CD14-positive monocyte (primary cell): Measurements from ENCODE around the gene ZGLP1. TPM values are rescaled to one million over a fixed set of nuclear protein-coding genes. Genes with fewer than 3 reads are reported as not detected.

Experiments used
- DNase-seq, 3 donors: peaks; one replicate each; pipeline ENCODE4 v3.0.0-alpha.2; 2011 to 2022
- H2AFZ ChIP-seq: 2 replicates; pipeline ENCODE4 v1.6.0; 2012; ENCODE audit warnings: mild to moderate bottlenecking, low read depth, low read length, inconsistent platforms; ENCODE audit not compliant: insufficient read depth, poor library complexity, severe bottlenecking
- H3K27ac ChIP-seq, 2 donors: 1 replicate in 1 of 2; 2 replicates in 1 of 2; pipeline ENCODE4 v1.5.1; 2012 to 2013; ENCODE audit warnings: low read length in 2 of 2, control low read depth in 1 of 2, inconsistent platforms in 1 of 2, low read depth in 1 of 2, mild to moderate bottlenecking in 1 of 2
- H3K27me3 ChIP-seq, 2 donors: one replicate each; pipeline versions ENCODE4 v1.6.0 to v1.6.1; 2011 to 2013; ENCODE audit warnings: low read length in 2 of 2; ENCODE audit not compliant: control insufficient read depth in 2 of 2, insufficient read depth in 2 of 2
- H3K36me3 ChIP-seq, 2 donors: replicated peaks in 1 of 2; 1 replicate in 1 of 2; 2 replicates in 1 of 2; pipeline versions ENCODE4 v1.5.1 to v1.6.1; 2012 to 2013; ENCODE audit warnings: low read length in 2 of 2, control low read depth in 1 of 2, inconsistent platforms in 1 of 2, mild to moderate bottlenecking in 1 of 2; ENCODE audit not compliant: insufficient read depth in 2 of 2, control insufficient read depth in 1 of 2
- H3K4me1 ChIP-seq, 2 donors: 1 replicate in 1 of 2; 2 replicates in 1 of 2; pipeline versions ENCODE4 v1.5.1 to v1.6.1; 2012 to 2013; ENCODE audit warnings: low read length in 2 of 2, control low read depth in 1 of 2, inconsistent platforms in 1 of 2, mild to moderate bottlenecking in 1 of 2, moderate library complexity in 1 of 2; ENCODE audit not compliant: insufficient read depth in 2 of 2, control insufficient read depth in 1 of 2
- H3K4me2 ChIP-seq: replicated peaks from 2 replicates; pipeline ENCODE3; 2012; ENCODE audit warnings: low read length, moderate library complexity, mild to moderate bottlenecking; ENCODE audit not compliant: poor library complexity, severe bottlenecking; ENCODE audit errors: extremely low read depth
- H3K4me3 ChIP-seq, 3 experiments: fragments of 200-600 bp in 1 of 3; sonication (generic) in 1 of 3; replicated peaks in 1 of 3; 1 replicate in 2 of 3; 2 replicates in 1 of 3; pipeline ENCODE4 v1.5.1; 2011 to 2013; ENCODE audit warnings: low read length in 3 of 3, mild to moderate bottlenecking in 3 of 3, control low read depth in 2 of 3, low read depth in 2 of 3, inconsistent platforms in 1 of 3, moderate library complexity in 1 of 3
- H3K79me2 ChIP-seq: 2 replicates; pipeline ENCODE4 v1.6.0; 2012; ENCODE audit warnings: mild to moderate bottlenecking, control low read depth, inconsistent platforms, low read length, moderate library complexity; ENCODE audit not compliant: insufficient read depth
- H3K9ac ChIP-seq: 2 replicates; pipeline ENCODE4 v1.6.0; 2017; ENCODE audit warnings: low read length, mild to moderate bottlenecking; ENCODE audit not compliant: insufficient read depth, poor library complexity, severe bottlenecking
- H3K9me3 ChIP-seq, 2 donors: replicated peaks in 1 of 2; 1 replicate in 1 of 2; 2 replicates in 1 of 2; pipeline versions ENCODE4 v1.5.1 to v1.6.1; 2012 to 2013; ENCODE audit warnings: low read length in 2 of 2, control low read depth in 1 of 2; ENCODE audit not compliant: control insufficient read depth in 1 of 2, insufficient read depth in 1 of 2
- H4K20me1 ChIP-seq: 2 replicates; pipeline ENCODE4 v1.6.0; 2012; ENCODE audit warnings: mild to moderate bottlenecking, low read length, control low read depth, moderate library complexity; ENCODE audit not compliant: insufficient read depth
- H3K27ac Mint-ChIP-seq, 7 donors: one replicate each; pipeline ENCODE4 v1.8.0; 2020; ENCODE audit warnings: mild to moderate bottlenecking in 7 of 7, mixed read lengths in 7 of 7, moderate library complexity in 6 of 7, inconsistent platforms in 2 of 7
- H3K27me3 Mint-ChIP-seq, 3 donors: one replicate each; pipeline ENCODE4 v1.8.0; 2021 to 2022; ENCODE audit warnings: low read depth in 3 of 3, mild to moderate bottlenecking in 3 of 3, mixed read lengths in 3 of 3, moderate library complexity in 3 of 3, inconsistent platforms in 1 of 3
- H3K36me3 Mint-ChIP-seq, 2 donors: one replicate each; pipeline ENCODE4 v1.8.0; 2020; ENCODE audit warnings: mixed read lengths in 2 of 2, inconsistent platforms in 1 of 2, mild to moderate bottlenecking in 1 of 2
- H3K4me1 Mint-ChIP-seq: one replicate; pipeline ENCODE4 v1.8.0; 2020; ENCODE audit warnings: mild to moderate bottlenecking, mixed read lengths
- H3K4me3 Mint-ChIP-seq, 2 donors: one replicate each; pipeline ENCODE4 v1.8.0; 2020; ENCODE audit warnings: mild to moderate bottlenecking in 2 of 2, mixed read lengths in 2 of 2, moderate library complexity in 1 of 2
- H3K9me3 Mint-ChIP-seq, 7 donors: one replicate each; pipeline ENCODE4 v1.8.0; 2020 to 2022; ENCODE audit warnings: mixed read lengths in 7 of 7, mild to moderate bottlenecking in 6 of 7, moderate library complexity in 6 of 7, inconsistent platforms in 2 of 7
- CTCF ChIP-seq: fragments of 200-600 bp; IDR thresholded peaks from one replicate; pipeline ENCODE4 v1.8.0; 2022; ENCODE audit warnings: antibody characterized with exemption, mild to moderate bottlenecking
- WGBS: methylation state at CpG from one replicate; pipeline ENCODE4 v1.1.5; 2013; ENCODE audit warnings: missing lambda C conversion rate; ENCODE audit not compliant: insufficient coverage; 5-methylcytosine and 5-hydroxymethylcytosine counted together
- intact Hi-C, 2 donors: fragments of 100-400 bp; cut with micrococcal nuclease; formaldehyde crosslinking; loops; one replicate each; pipeline versions ENCODE4 v1.15.0 to v1.15.1; 2023
- polyA plus RNA-seq, 3 donors: library from polyadenylated mRNA; depleted of rRNA in 1 of 3; unstranded in 2 of 3; stranded (reverse) in 1 of 3; fragments of 300-500 nt in 2 of 3; fragments of >200 nt in 1 of 3; fragmentation: Illumina TruSeq in 2 of 3; gene quantifications; 1 replicate in 2 of 3; 2 replicates in 1 of 3; pipeline ENCODE4 v1.2.3, GENCODE V29; 2012 to 2021

ZGLP1 gene
- polyA plus RNA-seq, 3 donors: 3.5 to 11.7 (median 9.4) TPM

- Histone ChIP-seq H3K27ac (no peak overlapping the region), H2AFZ (no peak overlapping the region), H3K27me3 (no peaks in the 10 kb centered on the region), H3K79me2 (no peaks in the 10 kb centered on the region), H3K9me3 (no peaks in the 10 kb centered on the region), H3K36me3 (peaks cover 53 to 60% of the 10 kb centered on the region in 2 donors), H4K20me1 (peaks cover 10% of the 10 kb centered on the region), H3K4me2 (no peak overlapping the region), H3K9ac (no peak overlapping the region), H3K4me1 (peaks cover 7 to 15% of the 10 kb centered on the region in 2 donors), H3K4me3 (no peak overlapping the region)
- Mint-ChIP-seq H3K4me3 (no peak overlapping the region), H3K27me3 (peaks cover 2 to 5% (median 5%) of the 10 kb centered on the region in 3 donors), H3K27ac (peak overlapping the region in 4 of 7 donors; percentile 40 to 62 (median 42)), H3K36me3 (peaks cover 33 to 56% of the 10 kb centered on the region in 2 donors), H3K9me3 (peaks cover 0 to 1% (median 0%) of the 10 kb centered on the region in 7 donors), H3K4me1 (peaks cover 11% of the 10 kb centered on the region)
- intact Hi-C loops: no loop called here
- no peak for TF ChIP-seq CTCF
- WGBS: 93% methylated on average over 24 of the region's 29 CpGs
- DNase-seq: no peak
These were observed 7.6 kb upstream of the ZGLP1 start for GRCh38 chr19:10317045-10317856.

GRCh38 chr19:10316229-10317044 is 6.8 kb upstream of the ZGLP1 start:
- intact Hi-C loops: no loop called here
- Histone ChIP-seq H3K79me2 (no peaks in the 10 kb centered on the region), H3K27me3 (no peaks in the 10 kb centered on the region), H3K9me3 (no peaks in the 10 kb centered on the region), H3K9ac (no peak overlapping the region), H4K20me1 (peaks cover 7% of the 10 kb centered on the region), H3K4me1 (peaks cover 7 to 15% of the 10 kb centered on the region in 2 donors), H2AFZ (no peak overlapping the region), H3K4me3 (no peak overlapping the region), H3K36me3 (peaks cover 45 to 52% of the 10 kb centered on the region in 2 donors), H3K4me2 (peak overlapping the region; percentile 87), H3K27ac (peak overlapping the region in 1 of 2 donors; percentile 0)
- Mint-ChIP-seq H3K27me3 (peaks cover 2 to 5% (median 4%) of the 10 kb centered on the region in 3 donors), H3K4me1 (peaks cover 11% of the 10 kb centered on the region), H3K9me3 (peaks cover 0 to 1% (median 0%) of the 10 kb centered on the region in 7 donors), H3K36me3 (peaks cover 26 to 48% of the 10 kb centered on the region in 2 donors), H3K4me3 (no peak overlapping the region), H3K27ac (peak overlapping the region in 6 of 7 donors; percentile 10 to 83 (median 72))
- TF ChIP-seq CTCF: no peak
- no peak for DNase-seq
- WGBS: 84% methylated on average over 12 of the region's 19 CpGs
